HFF-Myc (cell line): ENCODE data around the gene RANBP2.

ENCODE experiments used
- DNase-seq: peaks from one replicate; pipeline ENCODE4 v3.0.0-alpha.2; 2011; ENCODE audit warnings: low read depth; ENCODE audit errors: extremely low read depth
- H3K4me3 ChIP-seq: replicated peaks from 2 replicates; pipeline ENCODE4 v1.5.1; 2011; ENCODE audit warnings: low read depth, mild to moderate bottlenecking, control low read depth, low read length
- TF ChIP-seq, protein P1 (sequence below): IDR thresholded peaks from 2 replicates; pipeline ENCODE4 v1.5.1; 2012; ENCODE audit warnings: mild to moderate bottlenecking, low read depth, low read length, control low read depth; ENCODE audit errors: missing control alignments

RANBP2 gene

DNA sequence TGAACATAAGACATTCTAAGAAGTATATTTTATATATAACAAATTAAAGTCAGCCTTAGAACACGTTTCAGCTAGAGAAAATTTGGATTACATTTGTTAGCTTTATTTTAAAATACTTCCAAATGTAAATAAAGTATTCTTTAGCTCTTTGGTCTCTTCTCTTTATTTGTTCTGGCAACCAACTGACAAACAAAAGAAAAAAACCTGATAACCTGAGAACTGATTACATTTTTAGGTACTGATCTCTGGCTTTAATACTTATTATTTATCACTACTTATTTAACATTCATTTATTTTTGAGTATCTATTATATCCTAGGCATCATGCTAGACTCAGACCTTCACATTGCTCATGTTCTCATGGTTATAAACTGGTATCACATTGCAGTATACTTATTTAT, 85.8 kb downstream of the RANBP2 start:
- no peak overlapping the region for H3K4me3 ChIP-seq
- no peak for DNase-seq
- TF ChIP-seq, protein P1, sequence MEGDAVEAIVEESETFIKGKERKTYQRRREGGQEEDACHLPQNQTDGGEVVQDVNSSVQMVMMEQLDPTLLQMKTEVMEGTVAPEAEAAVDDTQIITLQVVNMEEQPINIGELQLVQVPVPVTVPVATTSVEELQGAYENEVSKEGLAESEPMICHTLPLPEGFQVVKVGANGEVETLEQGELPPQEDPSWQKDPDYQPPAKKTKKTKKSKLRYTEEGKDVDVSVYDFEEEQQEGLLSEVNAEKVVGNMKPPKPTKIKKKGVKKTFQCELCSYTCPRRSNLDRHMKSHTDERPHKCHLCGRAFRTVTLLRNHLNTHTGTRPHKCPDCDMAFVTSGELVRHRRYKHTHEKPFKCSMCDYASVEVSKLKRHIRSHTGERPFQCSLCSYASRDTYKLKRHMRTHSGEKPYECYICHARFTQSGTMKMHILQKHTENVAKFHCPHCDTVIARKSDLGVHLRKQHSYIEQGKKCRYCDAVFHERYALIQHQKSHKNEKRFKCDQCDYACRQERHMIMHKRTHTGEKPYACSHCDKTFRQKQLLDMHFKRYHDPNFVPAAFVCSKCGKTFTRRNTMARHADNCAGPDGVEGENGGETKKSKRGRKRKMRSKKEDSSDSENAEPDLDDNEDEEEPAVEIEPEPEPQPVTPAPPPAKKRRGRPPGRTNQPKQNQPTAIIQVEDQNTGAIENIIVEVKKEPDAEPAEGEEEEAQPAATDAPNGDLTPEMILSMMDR: no peak

DNA sequence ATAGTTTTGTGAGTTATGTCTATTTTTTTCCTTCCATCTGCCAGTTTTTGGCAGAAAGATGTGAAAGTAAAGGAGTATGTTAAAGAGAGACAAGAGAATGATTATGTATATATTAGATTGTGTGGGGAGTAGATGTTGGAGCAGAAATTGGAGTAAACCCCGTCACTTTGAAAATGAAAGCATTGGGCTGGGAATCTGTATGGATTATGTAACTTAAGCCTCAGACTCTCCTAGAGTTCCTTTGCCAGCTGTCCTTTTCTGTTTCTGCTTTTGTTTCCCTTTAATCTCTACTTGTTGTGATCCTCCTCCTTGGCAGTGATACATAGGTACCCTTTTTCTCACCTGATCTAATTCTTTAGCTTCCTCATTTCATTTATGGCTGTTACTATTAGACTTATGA, 86.5 kb downstream of the RANBP2 start:
- DNase-seq: no peak
- H3K4me3 ChIP-seq: no peak overlapping the region
- TF ChIP-seq, protein P1: no peak

DNA sequence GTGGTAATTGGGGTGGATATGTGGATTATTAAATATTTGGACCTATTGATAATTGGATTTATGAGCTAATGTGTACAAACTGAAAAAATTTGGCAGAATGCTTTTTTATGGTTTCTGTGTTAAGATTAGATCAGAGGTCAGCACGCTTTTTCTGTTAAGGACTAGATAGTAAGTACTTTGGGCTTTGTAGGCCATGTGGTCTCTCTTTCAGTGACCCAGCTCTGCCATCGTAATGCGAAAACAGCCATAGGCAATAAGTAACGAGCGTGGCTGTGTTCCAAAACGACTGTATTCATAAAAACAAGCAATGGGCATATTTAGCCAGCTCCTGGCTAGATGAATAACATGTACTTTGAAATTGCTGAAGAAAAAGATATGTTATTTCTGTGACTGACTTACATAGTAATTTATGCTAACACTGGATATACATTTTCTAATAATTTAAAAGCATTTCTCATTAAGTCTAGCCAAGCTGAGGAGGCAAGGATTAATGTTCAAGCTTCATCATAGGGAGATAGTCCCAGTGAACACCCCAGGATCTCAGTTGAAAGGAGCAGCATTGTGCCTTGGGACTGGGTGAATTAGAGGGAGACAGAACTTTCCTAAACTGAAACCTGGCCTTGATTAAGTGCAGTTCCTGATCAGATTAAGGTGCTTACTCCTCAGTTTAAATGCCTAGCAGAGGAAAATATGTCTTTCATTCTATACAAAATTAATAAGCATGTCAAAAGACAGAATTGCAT, 87.3 kb downstream of the RANBP2 start:
- TF ChIP-seq, protein P1: no peak
- no peak overlapping the region for H3K4me3 ChIP-seq
- DNase-seq: no peak

DNA sequence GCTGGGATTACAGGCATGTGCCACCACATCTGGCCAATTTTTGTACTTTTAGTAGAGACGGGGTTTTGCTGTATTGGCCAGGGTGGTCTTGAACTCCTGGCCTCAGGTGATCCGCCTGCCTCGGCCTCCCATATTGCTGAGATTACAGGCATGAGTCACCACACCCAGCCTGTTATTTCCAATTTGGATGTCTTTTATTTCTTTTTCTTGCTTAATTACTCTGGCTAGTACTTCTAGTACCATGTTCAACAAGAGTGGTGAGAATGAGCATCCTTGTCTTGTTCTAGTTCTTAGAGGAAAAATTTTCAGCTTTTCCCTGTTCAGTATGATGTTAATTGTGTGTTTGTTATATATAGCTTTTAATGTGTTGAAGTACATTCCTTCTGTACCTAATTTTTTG, 90.7 kb downstream of the RANBP2 start:
- H3K4me3 ChIP-seq: no peak overlapping the region
- no peak for DNase-seq
- TF ChIP-seq, protein P1: no peak

DNA sequence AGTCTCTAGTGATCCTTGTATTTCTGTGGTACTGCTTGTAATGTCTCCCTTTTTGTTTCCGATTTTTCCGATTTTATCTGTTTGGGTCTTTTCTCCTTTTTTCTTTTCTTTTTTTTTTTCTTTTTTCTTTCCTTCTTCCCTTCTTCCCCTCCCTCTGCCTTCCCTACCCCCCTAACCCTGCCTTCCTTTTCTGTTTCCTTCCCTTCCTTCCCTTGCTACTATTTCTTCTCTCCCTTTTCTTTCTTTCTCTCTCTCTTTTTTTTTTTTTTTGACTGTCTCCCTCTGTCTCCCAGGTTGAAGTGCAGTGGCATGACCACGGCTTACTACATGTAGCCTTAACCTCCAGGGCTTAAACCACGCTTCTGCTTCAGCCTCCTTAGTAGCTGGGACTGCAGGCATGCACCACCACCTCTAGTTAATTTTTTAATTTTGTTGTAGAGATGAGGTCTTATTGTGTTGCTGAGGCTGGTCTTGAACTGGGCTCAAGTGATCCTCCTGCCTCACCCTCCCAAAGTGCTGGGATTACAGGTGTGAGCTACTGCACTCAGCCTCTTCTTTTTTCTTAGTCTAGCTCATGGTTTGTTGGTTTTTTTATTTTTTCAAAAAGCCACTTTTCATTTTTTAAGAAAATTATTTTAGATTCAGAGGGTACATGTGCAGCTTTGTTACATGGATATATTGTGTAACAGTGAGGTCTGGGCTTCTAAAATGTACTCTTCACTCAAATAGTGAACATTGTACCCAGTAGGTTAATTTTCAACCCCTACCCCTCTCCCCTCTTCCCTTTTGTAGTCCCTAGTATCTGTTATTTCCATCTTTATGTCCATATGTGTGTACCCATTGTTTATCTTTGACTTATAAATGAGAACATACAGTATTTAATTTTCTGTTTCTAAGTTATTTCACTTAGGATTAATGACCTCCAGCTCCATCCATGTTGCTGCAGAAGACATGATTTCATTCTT, 92.0 kb downstream of the RANBP2 start:
- TF ChIP-seq, protein P1: no peak
- H3K4me3 ChIP-seq: no peak overlapping the region

DNA sequence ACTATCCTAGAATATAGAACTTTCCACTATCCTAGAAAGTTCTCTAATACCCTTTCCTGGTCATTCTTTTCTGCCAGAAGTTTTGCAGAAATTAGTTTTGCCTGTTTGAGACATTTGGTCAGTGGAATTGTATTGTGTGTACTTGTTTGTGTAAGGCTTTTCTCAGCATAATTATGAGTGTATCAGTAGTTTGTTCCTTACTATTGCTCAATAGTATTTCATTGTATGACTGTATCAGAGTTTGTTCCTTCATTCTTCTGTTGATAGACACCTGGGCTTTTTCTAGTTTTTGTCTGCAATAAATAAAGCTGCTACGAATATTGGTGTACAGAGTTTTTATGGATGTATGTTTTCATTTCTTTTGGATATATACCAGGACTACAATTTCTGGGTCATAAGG, 94.5 kb downstream of the RANBP2 start:
- DNase-seq: no peak
- TF ChIP-seq, protein P1: no peak
- H3K4me3 ChIP-seq: no peak overlapping the region

More for the DNA sequence above, 92.0 kb downstream of the RANBP2 start:
- DNase-seq: no peak
